GM12864 (cell line): Measurements from ENCODE around the gene MPPED1.

Experiments
- DNase-seq: peaks from one replicate; pipeline ENCODE4 v3.0.0-alpha.2; 2011; ENCODE audit warnings: low read depth
- H3K4me3 ChIP-seq: 2 replicates; pipeline ENCODE4 v1.5.1; 2011; ENCODE audit warnings: mild to moderate bottlenecking, low read depth, low read length, control low read depth
- CTCF ChIP-seq: IDR thresholded peaks from 2 replicates; pipeline ENCODE4 v1.5.1; 2011; ENCODE audit warnings: low read depth, mild to moderate bottlenecking, moderate library complexity, low read length, control low read depth, inconsistent platforms; ENCODE audit errors: missing control alignments

Gene MPPED1

GRCh38 chr22:43393132-43393843, 18.5 kb upstream of the MPPED1 start:
- DNase-seq = no peak
- no peak for TF ChIP-seq CTCF
- H3K4me3 ChIP-seq = no peak overlapping the region

- no peak for TF ChIP-seq CTCF
- DNase-seq = no peak
- no peak overlapping the region for H3K4me3 ChIP-seq
Observed at GRCh38 chr22:43393844-43394474, 17.9 kb upstream of the MPPED1 start.

- no peak for TF ChIP-seq CTCF
- no peak for DNase-seq
- H3K4me3 ChIP-seq = no peak overlapping the region
Observed at GRCh38 chr22:43395086-43395695, 16.6 kb upstream of the MPPED1 start.

- H3K4me3 ChIP-seq = no peak overlapping the region
- no peak for DNase-seq
- TF ChIP-seq CTCF = no peak
Observed at GRCh38 chr22:43396321-43396933, 15.4 kb upstream of the MPPED1 start.

GRCh38 chr22:43396934-43397457, 14.8 kb upstream of the MPPED1 start:
- H3K4me3 ChIP-seq = no peak overlapping the region
- no peak for DNase-seq
- TF ChIP-seq CTCF = no peak

- no peak for TF ChIP-seq CTCF
- no peak for DNase-seq
- no peak overlapping the region for H3K4me3 ChIP-seq
Observed at GRCh38 chr22:43397766-43398165, 14.0 kb upstream of the MPPED1 start.
